K562 (cell line): ENCODE data around the gene C11orf65. TPM values are rescaled to one million over a fixed set of nuclear protein-coding genes. Genes with fewer than 3 reads are reported as not detected.
A peak's percentile ranks its signal among the peaks of the same experiment; 100 is the strongest.
"Not testable (repeated sequence)": the region's sequence is repeated elsewhere in the genome, so short reads cannot be mapped to it uniquely, and the experiment has no call there.

Source experiments
- ATAC-seq: fragments of 200-7000 bp; cut with Tn5 transposase; 3 replicates; pipeline ENCODE4 v1.9.1; 2020; ENCODE audit warnings: moderate library complexity
- BruUV-seq: library from RNA; stranded (reverse); fragments of 400-500 nt; replicated peaks from 2 replicates; lab custom pipeline; 2021; lab: Mats Ljungman, UMichigan
- CTCF ChIA-PET: fragments of 300-600 bp; formaldehyde crosslinking; extraction: SDS; loops from one replicate; lab custom pipeline; 2021; ENCODE audit warnings: low intra/inter-chr PET ratio; lab: Yijun Ruan, JAX
- POLR2A ChIA-PET: fragments of 300-600, 350-650 bp; sonication (Branson Sonifier 250); formaldehyde crosslinking; extraction: SDS; loops from one replicate; lab custom pipeline; 2021; ENCODE audit warnings: antibody characterized with exemption, inconsistent platforms; lab: Yijun Ruan, JAX
- DNase-seq, 4 experiments: peaks; one replicate each; pipeline versions ENCODE4 v3.0.0 to v3.0.0-alpha.2; 2011 to 2018; ENCODE audit warnings: low spot score in 3 of 4, mixed read lengths in 3 of 4; ENCODE audit errors: extremely low read depth in 1 of 4
- FAIRE-seq: peaks from 2 replicates; lab custom pipeline; 2011; peaks lifted over from hg19 to GRCh38; lab: Jason Lieb, UNC
- H2AFZ ChIP-seq: 2 replicates; pipeline ENCODE4 v1.6.0; 2011; ENCODE audit warnings: low read depth, low read length, control low read depth, inconsistent platforms
- H3K27ac ChIP-seq: fragments of 200-600 bp; 3 replicates; pipeline ENCODE4 v1.8.0; 2011; ENCODE audit warnings: low read depth, mild to moderate bottlenecking, control low read depth, inconsistent platforms, low read length, moderate library complexity, mixed read lengths; ENCODE audit errors: extremely low read depth
- H3K27me3 ChIP-seq, 2 experiments: fragments of 300-600 bp in 1 of 2; 2 replicates in 1 of 2; 3 replicates in 1 of 2; pipeline versions ENCODE4 v1.6.0 to v1.8.0; 2011; ENCODE audit warnings: inconsistent platforms in 2 of 2, low read length in 2 of 2, mild to moderate bottlenecking in 1 of 2, mixed read lengths in 1 of 2, moderate library complexity in 1 of 2; ENCODE audit not compliant: control insufficient read depth in 2 of 2, insufficient read depth in 2 of 2
- H3K36me3 ChIP-seq: fragments of 300-600 bp; 3 replicates; pipeline ENCODE4 v1.8.0; 2011; ENCODE audit warnings: mild to moderate bottlenecking, low read length, inconsistent platforms; ENCODE audit not compliant: control insufficient read depth, insufficient read depth
- H3K4me1 ChIP-seq, 2 experiments: fragments of 200-600 bp in 1 of 2; replicated peaks in 1 of 2; 2 replicates in 1 of 2; 3 replicates in 1 of 2; pipeline versions ENCODE4 v1.5.1 to v1.8.0; 2011; ENCODE audit warnings: inconsistent platforms in 2 of 2, low read length in 2 of 2, mild to moderate bottlenecking in 1 of 2, mixed read lengths in 1 of 2, moderate library complexity in 1 of 2; ENCODE audit not compliant: control insufficient read depth in 2 of 2, insufficient read depth in 2 of 2
- H3K4me2 ChIP-seq: 2 replicates; pipeline ENCODE4 v1.6.1; 2011; ENCODE audit warnings: low read length, control low read depth, inconsistent platforms, mixed read lengths; ENCODE audit not compliant: insufficient read depth
- H3K4me3 ChIP-seq: fragments of 200-600 bp; sonication (generic), shearing (Covaris generic); 2 replicates; pipeline ENCODE4 v1.5.1; 2016; ENCODE audit warnings: control low read depth, inconsistent platforms
- H3K79me2 ChIP-seq: fragments of 200-600 bp; 3 replicates; pipeline ENCODE4 v1.8.0; 2011; ENCODE audit warnings: low read length, inconsistent platforms; ENCODE audit not compliant: control insufficient read depth, insufficient read depth
- H3K9ac ChIP-seq, 2 experiments: 2 replicates each; pipeline versions ENCODE4 v1.6.0 to v1.6.1; 2011; ENCODE audit warnings: low read depth in 2 of 2, low read length in 2 of 2, control low read depth in 1 of 2, inconsistent platforms in 1 of 2, mild to moderate bottlenecking in 1 of 2, mixed read lengths in 1 of 2; ENCODE audit not compliant: insufficient read depth in 1 of 2
- H3K9me1 ChIP-seq: one replicate; pipeline ENCODE4 v1.6.0; 2011; ENCODE audit warnings: inconsistent platforms, mild to moderate bottlenecking, low read length, moderate library complexity; ENCODE audit not compliant: control insufficient read depth, insufficient read depth
- H3K9me3 ChIP-seq: replicated peaks from 2 replicates; pipeline ENCODE4 v1.5.1; 2011; ENCODE audit warnings: low read depth, low read length, inconsistent platforms; ENCODE audit not compliant: control insufficient read depth, insufficient read depth
- H4K20me1 ChIP-seq: replicated peaks from 2 replicates; pipeline ENCODE4 v1.6.1; 2011; ENCODE audit warnings: low read length, inconsistent platforms, mixed read lengths; ENCODE audit not compliant: control insufficient read depth, insufficient read depth
- CBX3 ChIP-seq, 2 experiments: IDR thresholded peaks; 1 replicate in 1 of 2; 2 replicates in 1 of 2; pipeline ENCODE4 v1.6.1; 2012; ENCODE audit warnings: inconsistent platforms in 2 of 2, low read length in 2 of 2, borderline replicate concordance in 1 of 2, control low read depth in 1 of 2
- CBX5 ChIP-seq: IDR thresholded peaks from 2 replicates; pipeline ENCODE4 v1.6.1; 2014; ENCODE audit warnings: low read depth, borderline replicate concordance
- RUNX1 ChIP-seq: sonication (generic); IDR thresholded peaks from 2 replicates; pipeline ENCODE4 v1.6.1; 2016; ENCODE audit warnings: antibody characterized with exemption, low read depth
- TRIM28 ChIP-seq: fragments of 450-650 bp; IDR thresholded peaks from 2 replicates; pipeline ENCODE4 v1.6.1; 2017
- ZNF280A ChIP-seq: fragments of 450-650 bp; IDR thresholded peaks from 2 replicates; pipeline ENCODE4 v1.6.1; 2018; ENCODE audit warnings: mild to moderate bottlenecking, low read depth; ENCODE audit not compliant: partially characterized antibody
- ZNF695 ChIP-seq: fragments of 450-650 bp; formaldehyde crosslinking; IDR thresholded peaks from 2 replicates; pipeline ENCODE4 v1.4.0; 2020; ENCODE audit warnings: mild to moderate bottlenecking, moderate library complexity
- WGBS: fragments of 100-300 bp; shearing (Covaris generic); methylation state at CpG from one replicate; pipeline ENCODE4 v1.1.6; 2016; ENCODE audit warnings: low coverage, mixed read lengths; ENCODE audit not compliant: insufficient coverage; ENCODE audit errors: missing lambda C conversion rate; 5-methylcytosine and 5-hydroxymethylcytosine counted together
- in situ Hi-C: fragments of 300-500 bp; cut with MboI; formaldehyde crosslinking; loops from 4 replicates; pipeline ENCODE4 v1.15.0; 2018; ENCODE audit warnings: inconsistent platforms, mixed read lengths
- intact Hi-C: fragments of 100-400 bp; cut with micrococcal nuclease; formaldehyde crosslinking; loops from 2 replicates; pipeline ENCODE4 v1.14.2; 2022
- polyA plus RNA-seq, 8 experiments: library from polyadenylated mRNA; depleted of rRNA in 4 of 8; stranded (reverse) in 5 of 8; unstranded in 3 of 8; fragments of >200 nt; fragmentation: Nextera tagmentation in 2 of 8; fragmentation: Illumina TruSeq in 1 of 8; extraction: Ambion mirVana in 2 of 8; extraction: Trizol in 1 of 8; gene quantifications; 2 replicates each; pipeline versions ENCODE4 v1.2.1 to v1.2.3, GENCODE V29; 2011 to 2014; ENCODE audit warnings: inconsistent platforms in 1 of 8, missing spikeins in 1 of 8
- total RNA-seq, 7 experiments: library from RNA; depleted of rRNA in 6 of 7; stranded (reverse); fragments of >200 nt in 6 of 7; fragmentation: Illumina TruSeq in 2 of 7; extraction: Trizol in 2 of 7; gene quantifications; 2 replicates each; pipeline versions ENCODE4 v1.2.1 to v1.2.3, GENCODE V29; 2011 to 2021; ENCODE audit warnings: low replicate concordance in 1 of 7

Gene C11orf65
- total and polyA plus RNA-seq, 9 of the 15 experiments (the other 6 are each of a cell fraction or from before 2014, with no cell fraction given): 1.0 to 2.1 (median 1.2) TPM

GRCh38 chr11:108441445-108441844 lies 25.9 kb downstream of the C11orf65 start:
- H3K9me3 ChIP-seq, H4K20me1 ChIP-seq, ATAC-seq, CTCF ChIA-PET, FAIRE-seq, BruUV-seq, H3K4me2 ChIP-seq, H3K79me2 ChIP-seq, H3K9me1 ChIP-seq, intact Hi-C loops, H3K4me1 ChIP-seq, H3K27me3 ChIP-seq, H2AFZ ChIP-seq, H3K27ac ChIP-seq, H3K9ac ChIP-seq, H3K4me3 ChIP-seq, in situ Hi-C loops, H3K36me3 ChIP-seq, DNase-seq: not testable (repeated sequence)
- WGBS: 43% methylated on average over 4 of the region's 4 CpGs
- POLR2A ChIA-PET: interaction anchor here (0.6 to 1.0 kb wide), 2 partner anchors 25 to 26 kb away, joined by 3 read pairs; partner anchors contain the start of gene C11orf65

GRCh38 chr11:108436594-108436993 lies 30.7 kb downstream of the C11orf65 start:
- no peaks in the 10 kb centered on the region for H3K9me1 ChIP-seq
- 31% methylated on average over 2 of the region's 2 CpGs for WGBS
- FAIRE-seq: no peak
- no peak overlapping the region for H3K4me2 ChIP-seq
- POLR2A ChIA-PET: no interaction called here
- intact Hi-C loops (no loop called here), in situ Hi-C loops (no loop called here)
- no peaks in the 10 kb centered on the region for H3K27me3 ChIP-seq
- no peak overlapping the region for H2AFZ ChIP-seq
- peaks cover 4% of the 10 kb centered on the region for H3K9me3 ChIP-seq
- no peak overlapping the region for H3K27ac ChIP-seq
- H3K4me1 ChIP-seq: no peaks in the 10 kb centered on the region; a peak in 1 of 5 replicates
- H3K9ac ChIP-seq: no peak overlapping the region
- no peak overlapping the region for H3K4me3 ChIP-seq
- H3K79me2 ChIP-seq: no peaks in the 10 kb centered on the region
- ATAC-seq: no peak
- H4K20me1 ChIP-seq: no peaks in the 10 kb centered on the region
- no peak for DNase-seq
- no peaks in the 10 kb centered on the region for H3K36me3 ChIP-seq
- BruUV-seq: no TSS peak
- peak; percentile 36 for TF ChIP-seq ZNF280A
- TF ChIP-seq TRIM28: peak; percentile 84
- no peak for TF ChIP-seq RUNX1
- TF ChIP-seq CBX3 (IDR thresholded peaks at IDR 0.05; ENCODE audit: borderline replicate concordance in 1 of 2, low read length in 2 of 2): peak in 1 of 2 experiments; percentile 83; a peak in 2 of 3 replicates
- TF ChIP-seq CBX5: 0 out of 2 replicates have a peak, but pooled peaks have one; percentile 24
- TF ChIP-seq ZNF695: no peak
- CTCF ChIA-PET: no interaction called here
